ENCODE data around the gene DNAH14. TPM values are rescaled to one million over a fixed set of nuclear protein-coding genes. Genes with fewer than 3 reads are reported as not detected.
"Not testable (repeated sequence)": the region's sequence is repeated elsewhere in the genome, so short reads cannot be mapped to it uniquely, and the experiment has no call there.

Gene DNAH14
- total RNA-seq, 2 donors from 2014 or later: 36.6 to 41.6 TPM

- DNase-seq: no peak
- Histone ChIP-seq H3K9ac (ENCODE audit: extremely low read depth, low read length, poor library complexity, severe bottlenecking) (no peak overlapping the region), H3K36me3 (ENCODE audit: control insufficient read depth, insufficient read depth, low read length) (no peaks in the 10 kb centered on the region), H3K4me3 (ENCODE audit: low read length) (peak overlapping the region; percentile 29), H3K27me3 (ENCODE audit: control insufficient read depth, insufficient read depth, low read length, poor library complexity, severe bottlenecking) (no peaks in the 10 kb centered on the region), H3K4me1 (ENCODE audit: control insufficient read depth, insufficient read depth, low read length) (peaks cover 7% of the 10 kb centered on the region), H3K9me3 (ENCODE audit: control insufficient read depth, low read length) (peaks cover 18% of the 10 kb centered on the region), H3K27ac (ENCODE audit: low read depth, low read length) (no peak overlapping the region)
- Mint-ChIP-seq H3K27me3 (ENCODE audit: insufficient read depth) (peaks cover 2% of the 10 kb centered on the region), H3K4me3 (no peak overlapping the region), H3K9me3 (peaks cover 26% of the 10 kb centered on the region), H3K36me3 (ENCODE audit: low read depth) (peaks cover 9% of the 10 kb centered on the region), H3K4me1 (peaks cover 31% of the 10 kb centered on the region), H3K27ac (no peak overlapping the region)
- no peak for TF ChIP-seq CTCF (conservative IDR thresholded peaks at IDR 0.05)
- WGBS, 2 experiments (ENCODE audit: insufficient coverage in 1 of 2, insufficient read length in 1 of 2): 40% methylated on average over 1 of the region's 1 CpG; no CpG with 5 or more reads in 1 of the 2 experiments
Measured at GRCh38 chr1:224884361-224884801, 45.1 kb upstream of the DNAH14 start.

GRCh38 chr1:224885376-224885775 lies 44.1 kb upstream of the DNAH14 start:
- WGBS, 2 experiments (ENCODE audit: insufficient coverage in 1 of 2, insufficient read length in 1 of 2): 80 to 100% methylated on average over 1 to 2 of the region's 2 CpGs
- Mint-ChIP-seq H3K4me1 (peaks cover 24% of the 10 kb centered on the region), H3K9me3 (peaks cover 26% of the 10 kb centered on the region)
- H3K9me3 ChIP-seq (ENCODE audit: control insufficient read depth, low read length): peaks cover 18% of the 10 kb centered on the region
- H3K27me3 Mint-ChIP-seq (ENCODE audit: insufficient read depth); H3K36me3 ChIP-seq (ENCODE audit: control insufficient read depth, insufficient read depth, low read length); H3K27ac ChIP-seq (ENCODE audit: low read depth, low read length); H3K27me3 ChIP-seq (ENCODE audit: control insufficient read depth, insufficient read depth, low read length, poor library complexity, severe bottlenecking); H3K4me3 ChIP-seq (ENCODE audit: low read length); H3K4me1 ChIP-seq (ENCODE audit: control insufficient read depth, insufficient read depth, low read length); H3K36me3 Mint-ChIP-seq (ENCODE audit: low read depth); DNase-seq; H3K4me3 Mint-ChIP-seq; H3K27ac Mint-ChIP-seq; H3K9ac ChIP-seq (ENCODE audit: extremely low read depth, low read length, poor library complexity, severe bottlenecking): not testable (repeated sequence)

- 25 to 40% methylated on average over 3 of the region's 3 CpGs for whole genome bisulfite sequencing, 2 experiments (ENCODE audit: insufficient coverage in 1 of 2, insufficient read length in 1 of 2)
- H3K36me3 ChIP-seq (ENCODE audit: control insufficient read depth, insufficient read depth, low read length): no peaks in the 10 kb centered on the region
- no peak overlapping the region for H3K9ac ChIP-seq (ENCODE audit: extremely low read depth, low read length, poor library complexity, severe bottlenecking)
- peaks cover 19% of the 10 kb centered on the region for H3K9me3 ChIP-seq (ENCODE audit: control insufficient read depth, low read length)
- Mint-ChIP-seq H3K9me3 (peaks cover 20% of the 10 kb centered on the region), H3K36me3 (ENCODE audit: low read depth) (peaks cover 3% of the 10 kb centered on the region), H3K4me3 (no peak overlapping the region), H3K27ac (no peak overlapping the region), H3K4me1 (no peaks in the 10 kb centered on the region), H3K27me3 (ENCODE audit: insufficient read depth) (no peaks in the 10 kb centered on the region)
- peak; percentile 72 for TF ChIP-seq CTCF (conservative IDR thresholded peaks at IDR 0.05)
- H3K4me1 ChIP-seq (ENCODE audit: control insufficient read depth, insufficient read depth, low read length): no peaks in the 10 kb centered on the region
- no peak overlapping the region for H3K27ac ChIP-seq (ENCODE audit: low read depth, low read length)
- H3K4me3 ChIP-seq (ENCODE audit: low read length): no peak overlapping the region
- peak; percentile 58 for DNase-seq
- H3K27me3 ChIP-seq (ENCODE audit: control insufficient read depth, insufficient read depth, low read length, poor library complexity, severe bottlenecking): no peaks in the 10 kb centered on the region
Measured at GRCh38 chr1:224894915-224895314, 34.6 kb upstream of the DNAH14 start.
